IMR-90 (cell line): ENCODE measurements around the gene WWP2. TPM values are rescaled to one million over a fixed set of nuclear protein-coding genes. Genes with fewer than 3 reads are reported as not detected.

ENCODE experiments used
- ATAC-seq: fragments of 200-7000 bp; cut with Tn5 transposase; 2 replicates; pipeline ENCODE4 v1.9.1; 2020; ENCODE audit warnings: low read depth, mild to moderate bottlenecking, moderate library complexity
- BruUV-seq: library from RNA; stranded (reverse); fragments of 400-500 nt; replicated peaks from 2 replicates; lab custom pipeline; 2021; lab: Mats Ljungman, UMichigan
- CTCF ChIA-PET: fragments of 300-600 bp; formaldehyde crosslinking; extraction: SDS; loops from one replicate; lab custom pipeline; 2021; ENCODE audit warnings: antibody characterized with exemption; lab: Yijun Ruan, JAX
- POLR2A ChIA-PET: fragments of 300-600 bp; sonication (Branson Sonifier 250); formaldehyde crosslinking; loops from one replicate; lab custom pipeline; 2022; ENCODE audit warnings: antibody characterized with exemption; ENCODE audit not compliant: unreplicated experiment; lab: Charles Lee
- DNase-seq: peaks from one replicate; pipeline ENCODE4 v3.0.0; 2013
- H2AFZ ChIP-seq: replicated peaks from 2 replicates; pipeline ENCODE3; 2013; ENCODE audit warnings: low read length, mild to moderate bottlenecking; ENCODE audit not compliant: poor library complexity
- H2AK5ac ChIP-seq: 2 replicates; pipeline ENCODE4 v1.6.1; 2013; ENCODE audit warnings: low read depth, low read length, inconsistent platforms
- H2AK9ac ChIP-seq: replicated peaks from 2 replicates; pipeline ENCODE3; 2013; ENCODE audit warnings: mild to moderate bottlenecking, low read depth, low read length, moderate library complexity; ENCODE audit not compliant: poor library complexity
- H2BK120ac ChIP-seq: 2 replicates; pipeline ENCODE4 v1.6.1; 2013; ENCODE audit warnings: low read depth, low read length, inconsistent platforms
- H2BK15ac ChIP-seq: 3 replicates; pipeline ENCODE4 v1.6.1; 2013; ENCODE audit warnings: low read depth, low read length, inconsistent platforms
- H2BK20ac ChIP-seq: 2 replicates; pipeline ENCODE4 v1.6.1; 2013; ENCODE audit warnings: low read depth, mild to moderate bottlenecking, inconsistent platforms, low read length, moderate library complexity
- H2BK5ac ChIP-seq: 2 replicates; pipeline ENCODE4 v1.6.1; 2013; ENCODE audit warnings: mild to moderate bottlenecking, low read depth, low read length, inconsistent platforms; ENCODE audit not compliant: poor library complexity, severe bottlenecking
- H3K14ac ChIP-seq: replicated peaks from 2 replicates; pipeline ENCODE4 v1.6.1; 2013; ENCODE audit warnings: low read depth, low read length, inconsistent platforms
- H3K18ac ChIP-seq: 2 replicates; pipeline ENCODE4 v1.6.1; 2013; ENCODE audit warnings: low read depth, low read length, control low read depth
- H3K23ac ChIP-seq: 2 replicates; pipeline ENCODE4 v1.6.1; 2013; ENCODE audit warnings: low read depth, low read length, inconsistent platforms
- H3K27ac ChIP-seq: 2 replicates; pipeline ENCODE4 v1.5.1; 2013; ENCODE audit warnings: mild to moderate bottlenecking, control low read depth, low read length; ENCODE audit not compliant: insufficient read depth
- H3K27me3 ChIP-seq: 2 replicates; pipeline ENCODE4 v1.6.1; 2013; ENCODE audit warnings: low read length; ENCODE audit not compliant: control insufficient read depth, insufficient read depth
- H3K36me3 ChIP-seq: 2 replicates; pipeline ENCODE4 v1.6.1; 2013; ENCODE audit warnings: low read length, mixed read lengths; ENCODE audit not compliant: control insufficient read depth, insufficient read depth
- H3K4ac ChIP-seq: 2 replicates; pipeline ENCODE4 v1.6.1; 2013; ENCODE audit warnings: low read depth, low read length, inconsistent platforms
- H3K4me1 ChIP-seq: 2 replicates; pipeline ENCODE4 v1.6.1; 2013; ENCODE audit warnings: low read length, mixed read lengths; ENCODE audit not compliant: control insufficient read depth, insufficient read depth
- H3K4me2 ChIP-seq: 2 replicates; pipeline ENCODE4 v1.6.1; 2013; ENCODE audit warnings: low read depth, mild to moderate bottlenecking, control low read depth, low read length, moderate library complexity
- H3K4me3 ChIP-seq: 2 replicates; pipeline ENCODE4 v1.5.1; 2013; ENCODE audit warnings: low read depth, mild to moderate bottlenecking, control low read depth, low read length, moderate library complexity; ENCODE audit not compliant: insufficient read depth
- H3K56ac ChIP-seq: 2 replicates; pipeline ENCODE4 v1.6.1; 2013; ENCODE audit warnings: low read length, inconsistent platforms; ENCODE audit not compliant: insufficient read depth; ENCODE audit errors: extremely low read depth
- H3K79me1 ChIP-seq, 2 experiments: 2 replicates each; pipeline ENCODE4 v1.6.1; 2013; ENCODE audit warnings: low read length in 2 of 2, inconsistent platforms in 1 of 2, low read depth in 1 of 2
- H3K9ac ChIP-seq: 2 replicates; pipeline ENCODE4 v1.6.1; 2013; ENCODE audit warnings: low read depth, low read length, control low read depth
- H3K9me1 ChIP-seq: 2 replicates; pipeline ENCODE4 v1.6.1; 2013; ENCODE audit warnings: low read length, inconsistent platforms; ENCODE audit not compliant: insufficient read depth
- H3K9me3 ChIP-seq: 2 replicates; pipeline ENCODE4 v1.6.1; 2013; ENCODE audit warnings: low read length; ENCODE audit not compliant: control insufficient read depth, insufficient read depth
- H4K20me1 ChIP-seq: 2 replicates; pipeline ENCODE4 v1.6.1; 2013; ENCODE audit warnings: low read length, inconsistent platforms; ENCODE audit not compliant: insufficient read depth
- H4K5ac ChIP-seq: 2 replicates; pipeline ENCODE4 v1.6.1; 2013; ENCODE audit warnings: mild to moderate bottlenecking, low read depth, low read length, control low read depth
- H4K8ac ChIP-seq, 2 experiments: 2 replicates each; pipeline ENCODE4 v1.6.1; 2013; ENCODE audit warnings: low read depth in 2 of 2, low read length in 2 of 2, control low read depth in 1 of 2, inconsistent platforms in 1 of 2
- H4K91ac ChIP-seq: 2 replicates; pipeline ENCODE4 v1.6.1; 2013; ENCODE audit warnings: low read depth, low read length, inconsistent platforms; ENCODE audit not compliant: insufficient read depth
- BHLHE40 ChIP-seq: fragments of 150-350 bp; IDR thresholded peaks from 2 replicates; pipeline ENCODE4 v1.6.1; 2016; ENCODE audit warnings: mild to moderate bottlenecking, low read depth, low read length
- CEBPB ChIP-seq: IDR thresholded peaks from 2 replicates; pipeline ENCODE4 v1.6.1; 2012; ENCODE audit warnings: low read depth, low read length, improper control_type of control experiment
- CHD1 ChIP-seq: IDR thresholded peaks from 2 replicates; pipeline ENCODE4 v1.6.1; 2012; ENCODE audit warnings: low read depth, low read length, improper control_type of control experiment
- FOS ChIP-seq: fragments of 150-350 bp; IDR thresholded peaks from 2 replicates; pipeline ENCODE4 v1.6.1; 2016; ENCODE audit warnings: low read depth, low read length
- MAFK ChIP-seq: IDR thresholded peaks from 2 replicates; pipeline ENCODE4 v1.6.1; 2012; ENCODE audit warnings: low read depth, low read length, improper control_type of control experiment
- MAZ ChIP-seq: IDR thresholded peaks from 2 replicates; pipeline ENCODE4 v1.6.1; 2012; ENCODE audit warnings: low read depth, mild to moderate bottlenecking, low read length, improper control_type of control experiment, moderate library complexity, borderline replicate concordance
- MXI1 ChIP-seq: IDR thresholded peaks from 2 replicates; pipeline ENCODE4 v1.6.1; 2012; ENCODE audit warnings: low read depth, mild to moderate bottlenecking, low read length, moderate library complexity, borderline replicate concordance
- NFE2L2 ChIP-seq: fragments of 150-350 bp; IDR thresholded peaks from 2 replicates; pipeline ENCODE4 v1.6.1; 2016; ENCODE audit warnings: low read depth, mild to moderate bottlenecking, low read length
- POLR2A ChIP-seq: IDR thresholded peaks from 2 replicates; pipeline ENCODE4 v1.6.1; 2012; ENCODE audit warnings: mild to moderate bottlenecking, low read depth, low read length
- RAD21 ChIP-seq: IDR thresholded peaks from 2 replicates; pipeline ENCODE4 v1.6.1; 2012; ENCODE audit warnings: low read length, improper control_type of control experiment
- RCOR1 ChIP-seq: IDR thresholded peaks from 2 replicates; pipeline ENCODE4 v1.6.1; 2012; ENCODE audit warnings: mild to moderate bottlenecking, low read length, improper control_type of control experiment; ENCODE audit not compliant: insufficient replicate concordance
- RFX5 ChIP-seq: IDR thresholded peaks from 2 replicates; pipeline ENCODE4 v1.8.0; 2012; ENCODE audit warnings: low read depth, mild to moderate bottlenecking, low read length, moderate library complexity
- SMC3 ChIP-seq: fragments of 150-350 bp; IDR thresholded peaks from 2 replicates; pipeline ENCODE4 v1.6.1; 2016; ENCODE audit warnings: low read depth, mild to moderate bottlenecking, antibody characterized with exemption, low read length, moderate library complexity
- WGBS, 2 experiments: methylation state at CpG; one replicate each; pipeline versions ENCODE4 v1.1.5 to v1.1.7; 2013; ENCODE audit warnings: missing lambda C conversion rate in 2 of 2; ENCODE audit not compliant: insufficient read length in 1 of 2; ENCODE audit errors: extremely low coverage in 2 of 2; 5-methylcytosine and 5-hydroxymethylcytosine counted together
- dilution Hi-C: fragments of 300-500 bp; cut with HindIII; formaldehyde crosslinking; loops from one replicate; pipeline ENCODE4 v1.14.3; 2018; ENCODE audit warnings: low sequenced_read_pairs; ENCODE audit not compliant: unreplicated experiment
- in situ Hi-C: fragments of 300-500 bp; cut with MboI; formaldehyde crosslinking; loops from 3 replicates; pipeline ENCODE4 v1.14.3; 2019; ENCODE audit warnings: low sequenced_read_pairs, inconsistent platforms, mixed read lengths
- intact Hi-C: fragments of 100-400 bp; cut with micrococcal nuclease; formaldehyde crosslinking; loops from 2 replicates; pipeline ENCODE4 v1.10.0; 2022
- polyA plus RNA-seq, 3 experiments: library from polyadenylated mRNA; depleted of rRNA; stranded (reverse); fragments of >200 nt; gene quantifications; 2 replicates each; pipeline ENCODE4 v1.2.3, GENCODE V29; 2012; ENCODE audit warnings: low replicate concordance in 1 of 3
- total RNA-seq: library from RNA; depleted of rRNA; stranded (reverse); fragments of >200 nt; gene quantifications from 2 replicates; pipeline ENCODE4 v1.2.3, GENCODE V29; 2012
- TF ChIP-seq, protein P1 (sequence below): fragments of 150-350 bp; IDR thresholded peaks from 2 replicates; pipeline ENCODE4 v1.6.1; 2017; ENCODE audit warnings: mild to moderate bottlenecking, antibody characterized with exemption, low read length, low read depth
- TF ChIP-seq, protein P2 (sequence below): conservative IDR thresholded peaks from 2 replicates; pipeline ENCODE4 v1.5.1; 2012; ENCODE audit warnings: mild to moderate bottlenecking, low read depth, low read length, improper control_type of control experiment

The WWP2 gene
- total and polyA plus RNA-seq, 2 of the 4 experiments (the other 2 are of a cell fraction), result 12.7 to 13.7 TPM

DNA sequence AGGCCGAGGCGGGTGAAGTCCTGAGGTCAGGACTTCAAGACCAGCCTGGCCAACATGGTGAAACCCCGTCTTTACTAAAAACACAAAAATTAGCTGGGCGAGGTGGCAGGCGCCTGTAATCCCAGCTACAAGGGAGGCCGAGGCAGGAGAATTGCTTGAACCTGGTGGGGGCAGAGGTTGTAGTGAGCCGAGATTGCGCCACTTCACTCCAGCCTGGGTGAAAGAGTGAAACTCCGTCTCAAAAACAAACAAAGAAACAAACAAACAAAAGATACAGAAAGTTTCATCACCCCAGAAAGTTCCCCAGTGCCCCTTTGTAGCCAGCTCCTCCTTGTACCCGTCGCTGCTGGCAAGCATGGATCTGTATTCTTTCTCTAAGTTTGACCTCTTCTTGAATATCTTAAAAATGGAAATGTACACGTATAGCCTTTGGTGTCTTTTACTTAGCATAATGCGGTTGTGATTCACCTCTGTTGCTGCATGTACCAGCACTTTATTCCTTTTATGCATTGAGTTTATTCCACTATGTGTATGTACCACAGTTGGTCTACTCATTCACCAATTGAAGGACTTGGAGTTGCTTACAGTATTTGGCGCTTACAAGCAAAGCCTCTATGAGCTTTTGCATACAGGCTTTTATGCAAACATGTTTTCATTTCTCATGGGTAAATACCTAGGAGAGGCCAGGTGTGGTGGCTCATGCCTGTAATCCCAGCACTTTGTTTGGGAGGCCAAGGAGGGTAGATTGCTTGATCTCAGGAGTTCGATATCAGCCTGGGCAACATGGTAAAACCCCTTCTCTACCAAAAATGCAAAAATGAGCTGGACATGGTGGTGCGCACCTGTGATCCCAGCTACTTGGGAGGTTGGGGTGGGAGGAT, 101.5 kb downstream of the WWP2 start:
- H3K4me3 ChIP-seq, result no peak overlapping the region
- H4K91ac ChIP-seq, result no peak overlapping the region
- DNase-seq (no peak), ATAC-seq (no peak)
- no peak overlapping the region for H2AK9ac ChIP-seq
- no peak overlapping the region for H2BK20ac ChIP-seq
- peaks cover 11% of the 10 kb centered on the region; the same call in 1 of the 2 replicates for H3K9me1 ChIP-seq
- H2BK15ac ChIP-seq, result no peak overlapping the region
- H3K18ac ChIP-seq, result no peak overlapping the region
- WGBS, 2 experiments, result 100% methylated on average over 2 of the region's 16 CpGs; no CpG with 5 or more reads in 1 of the 2 experiments
- H3K4me1 ChIP-seq, result 0 out of 2 replicates have a peak, but pooled peaks cover 5% of the 10 kb centered on the region
- no peak overlapping the region for H3K23ac ChIP-seq
- no peak overlapping the region for H4K5ac ChIP-seq
- peaks cover 0 to 11% of the 10 kb centered on the region in 2 experiments; a peak in 2 of 4 replicates for H3K79me1 ChIP-seq
- peaks cover 2% of the 10 kb centered on the region for H3K36me3 ChIP-seq
- POLR2A ChIA-PET, result no interaction called here
- no TSS peak for BruUV-seq
- no peak overlapping the region for H3K4me2 ChIP-seq
- dilution Hi-C loops, result no loop called here
- H3K4ac ChIP-seq, result no peak overlapping the region
- no peaks in the 10 kb centered on the region for H3K9me3 ChIP-seq
- CTCF ChIA-PET, result no interaction called here
- H4K8ac ChIP-seq, result no peak overlapping the region
- no peaks in the 10 kb centered on the region for H4K20me1 ChIP-seq
- H3K27me3 ChIP-seq, result no peaks in the 10 kb centered on the region
- no peak overlapping the region for H3K9ac ChIP-seq
- H3K27ac ChIP-seq, result no peak overlapping the region
- no peak overlapping the region for H2BK5ac ChIP-seq
- in situ Hi-C loops, result no loop called here
- H2BK120ac ChIP-seq, result no peak overlapping the region
- H2AFZ ChIP-seq, result no peak overlapping the region
- intact Hi-C loops, result loop anchor here (5.0 kb wide), 1 partner anchor 54 kb away; no protein-coding TSS in a partner anchor
- no peak overlapping the region for H3K14ac ChIP-seq
- H3K56ac ChIP-seq, result no peak overlapping the region
- 0 out of 2 replicates have a peak overlapping the region, but pooled peaks have one; percentile 18 for H2AK5ac ChIP-seq
- TF ChIP-seq BHLHE40 (no peak), FOS (no peak), RCOR1 (no peak), SMC3 (no peak), RFX5 (no peak), RAD21 (no peak), CHD1 (no peak), POLR2A (no peak), MAFK (no peak), CEBPB (no peak), NFE2L2 (no peak), MXI1 (no peak), MAZ (no peak)
- TF ChIP-seq, protein P1, sequence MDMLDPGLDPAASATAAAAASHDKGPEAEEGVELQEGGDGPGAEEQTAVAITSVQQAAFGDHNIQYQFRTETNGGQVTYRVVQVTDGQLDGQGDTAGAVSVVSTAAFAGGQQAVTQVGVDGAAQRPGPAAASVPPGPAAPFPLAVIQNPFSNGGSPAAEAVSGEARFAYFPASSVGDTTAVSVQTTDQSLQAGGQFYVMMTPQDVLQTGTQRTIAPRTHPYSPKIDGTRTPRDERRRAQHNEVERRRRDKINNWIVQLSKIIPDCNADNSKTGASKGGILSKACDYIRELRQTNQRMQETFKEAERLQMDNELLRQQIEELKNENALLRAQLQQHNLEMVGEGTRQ, result no peak
- TF ChIP-seq, protein P2, sequence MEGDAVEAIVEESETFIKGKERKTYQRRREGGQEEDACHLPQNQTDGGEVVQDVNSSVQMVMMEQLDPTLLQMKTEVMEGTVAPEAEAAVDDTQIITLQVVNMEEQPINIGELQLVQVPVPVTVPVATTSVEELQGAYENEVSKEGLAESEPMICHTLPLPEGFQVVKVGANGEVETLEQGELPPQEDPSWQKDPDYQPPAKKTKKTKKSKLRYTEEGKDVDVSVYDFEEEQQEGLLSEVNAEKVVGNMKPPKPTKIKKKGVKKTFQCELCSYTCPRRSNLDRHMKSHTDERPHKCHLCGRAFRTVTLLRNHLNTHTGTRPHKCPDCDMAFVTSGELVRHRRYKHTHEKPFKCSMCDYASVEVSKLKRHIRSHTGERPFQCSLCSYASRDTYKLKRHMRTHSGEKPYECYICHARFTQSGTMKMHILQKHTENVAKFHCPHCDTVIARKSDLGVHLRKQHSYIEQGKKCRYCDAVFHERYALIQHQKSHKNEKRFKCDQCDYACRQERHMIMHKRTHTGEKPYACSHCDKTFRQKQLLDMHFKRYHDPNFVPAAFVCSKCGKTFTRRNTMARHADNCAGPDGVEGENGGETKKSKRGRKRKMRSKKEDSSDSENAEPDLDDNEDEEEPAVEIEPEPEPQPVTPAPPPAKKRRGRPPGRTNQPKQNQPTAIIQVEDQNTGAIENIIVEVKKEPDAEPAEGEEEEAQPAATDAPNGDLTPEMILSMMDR, result no peak
